Small intestine (tissue), 7 donors: ENCODE results near the gene LGR5. TPM values are rescaled to one million over a fixed set of nuclear protein-coding genes. Genes with fewer than 3 reads are reported as not detected.
"Not testable (repeated sequence)": the region's sequence is repeated elsewhere in the genome, so short reads cannot be mapped to it uniquely, and the experiment has no call there.

ENCODE experiments used
- DNase-seq, 2 donors: peaks; one replicate each; pipeline versions ENCODE4 v3.0.0 to v3.0.0-alpha.2; 2013
- FAIRE-seq: peaks from 2 replicates; lab custom pipeline; 2012; peaks lifted over from hg19 to GRCh38; lab: Jason Lieb, UNC
- H3K27ac ChIP-seq, 3 donors: one replicate each; pipeline ENCODE4 v1.5.1; 2013; ENCODE audit warnings: low read length in 2 of 3, mild to moderate bottlenecking in 2 of 3, control low read depth in 1 of 3, inconsistent platforms in 1 of 3, low read depth in 1 of 3, moderate library complexity in 1 of 3
- H3K27me3 ChIP-seq, 3 donors: one replicate each; pipeline ENCODE4 v1.6.1; 2013; ENCODE audit warnings: low read length in 3 of 3, inconsistent platforms in 1 of 3; ENCODE audit not compliant: control insufficient read depth in 3 of 3, insufficient read depth in 3 of 3
- H3K36me3 ChIP-seq, 3 donors: one replicate each; pipeline ENCODE4 v1.6.1; 2013; ENCODE audit warnings: low read length in 3 of 3, inconsistent platforms in 1 of 3, low read depth in 1 of 3, mild to moderate bottlenecking in 1 of 3, moderate library complexity in 1 of 3; ENCODE audit not compliant: control insufficient read depth in 3 of 3, insufficient read depth in 2 of 3
- H3K4me1 ChIP-seq, 3 donors: one replicate each; pipeline ENCODE4 v1.6.1; 2013; ENCODE audit warnings: low read length in 2 of 3, inconsistent platforms in 1 of 3, low read depth in 1 of 3, mild to moderate bottlenecking in 1 of 3, moderate library complexity in 1 of 3; ENCODE audit not compliant: control insufficient read depth in 3 of 3, insufficient read depth in 2 of 3
- H3K4me3 ChIP-seq, 3 donors: one replicate each; pipeline ENCODE4 v1.5.1; 2013; ENCODE audit warnings: low read length in 3 of 3, control low read depth in 1 of 3, inconsistent platforms in 1 of 3, low read depth in 1 of 3, mild to moderate bottlenecking in 1 of 3, moderate library complexity in 1 of 3
- H3K9me3 ChIP-seq, 2 donors: one replicate each; pipeline ENCODE4 v1.6.1; 2013; ENCODE audit warnings: low read depth in 1 of 2, low read length in 1 of 2; ENCODE audit not compliant: control insufficient read depth in 2 of 2, insufficient read depth in 1 of 2
- WGBS, 3 donors: extraction: QIAGEN DNeasy Blood & Tissue Kit; methylation state at CpG; one replicate each; pipeline ENCODE4 v1.1.7; 2013; 5-methylcytosine and 5-hydroxymethylcytosine counted together
- polyA plus RNA-seq, 4 donors: library from polyadenylated mRNA; stranded (reverse) in 3 of 4; unstranded in 1 of 4; fragments of 200-250 nt in 3 of 4; fragments of 120-200 nt in 1 of 4; gene quantifications; one replicate each; pipeline versions ENCODE4 v1.2.1 to v1.2.3, GENCODE V29; 2013
- donor health status: healthy with polysubstance abuse.
- donor health status: control.
- donor health status: control.
- donor health status: Bipolar disorder and iron deficiency.
- donor health status: healthy.

LGR5 gene
- polyA plus RNA-seq, 4 donors: 0.22 to 90.6 (median 3.3) TPM

DNA sequence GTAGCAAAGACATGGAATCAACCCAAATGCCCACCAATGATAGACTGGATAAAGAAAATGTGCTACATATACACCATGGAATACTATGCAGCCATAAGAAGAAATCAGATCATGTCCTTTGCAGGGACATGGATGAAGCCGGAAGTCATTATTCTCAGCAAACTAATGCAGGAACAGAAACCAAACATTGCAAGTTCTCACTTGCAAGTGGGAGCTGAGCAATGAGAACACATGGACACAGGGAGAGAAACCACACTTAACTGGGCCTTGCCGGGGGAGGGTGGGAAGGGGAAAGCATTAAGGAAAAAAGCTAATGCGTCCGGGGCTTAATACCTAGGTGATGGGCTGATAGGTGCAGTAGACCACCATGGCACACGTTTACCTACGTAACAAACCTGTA, 130.3 kb downstream of the LGR5 start:
- not testable (repeated sequence) for FAIRE-seq, DNase-seq, H3K9me3 ChIP-seq, H3K4me1 ChIP-seq, H3K36me3 ChIP-seq, H3K27ac ChIP-seq, H3K4me3 ChIP-seq, H3K27me3 ChIP-seq
- WGBS, 3 donors: 79 to 95% (median 95%) methylated on average over 6 of the region's 6 CpGs

DNA sequence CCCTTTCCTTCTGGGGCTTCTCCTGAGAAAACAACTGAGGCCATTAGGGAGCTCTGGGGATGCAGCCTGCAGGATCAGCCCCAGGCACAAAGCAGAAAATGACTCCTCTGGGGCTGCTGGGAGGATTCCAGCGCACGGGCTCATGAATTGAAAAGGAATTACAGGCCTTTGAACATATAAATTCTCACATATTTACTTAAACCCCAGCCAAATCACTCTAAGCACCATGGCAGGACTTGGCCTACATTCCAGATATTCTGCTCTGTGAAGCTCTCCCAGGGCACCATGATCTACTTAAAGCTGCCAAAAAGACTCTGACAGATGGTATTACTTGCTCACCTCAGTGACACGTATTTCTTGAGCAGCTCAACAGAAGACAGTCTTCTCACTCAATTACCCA, 136.9 kb downstream of the LGR5 start:
- Histone ChIP-seq H3K9me3 (no peaks in the 10 kb centered on the region), H3K36me3 (peaks cover 0 to 13% (median 0%) of the 10 kb centered on the region in 3 donors), H3K27me3 (no peaks in the 10 kb centered on the region), H3K4me1 (no peaks in the 10 kb centered on the region), H3K4me3 (no peak overlapping the region), H3K27ac (no peak overlapping the region)
- WGBS, 3 donors: 69 to 92% (median 84%) methylated on average over 3 of the region's 3 CpGs
- DNase-seq (no peak), FAIRE-seq (no peak)

DNA sequence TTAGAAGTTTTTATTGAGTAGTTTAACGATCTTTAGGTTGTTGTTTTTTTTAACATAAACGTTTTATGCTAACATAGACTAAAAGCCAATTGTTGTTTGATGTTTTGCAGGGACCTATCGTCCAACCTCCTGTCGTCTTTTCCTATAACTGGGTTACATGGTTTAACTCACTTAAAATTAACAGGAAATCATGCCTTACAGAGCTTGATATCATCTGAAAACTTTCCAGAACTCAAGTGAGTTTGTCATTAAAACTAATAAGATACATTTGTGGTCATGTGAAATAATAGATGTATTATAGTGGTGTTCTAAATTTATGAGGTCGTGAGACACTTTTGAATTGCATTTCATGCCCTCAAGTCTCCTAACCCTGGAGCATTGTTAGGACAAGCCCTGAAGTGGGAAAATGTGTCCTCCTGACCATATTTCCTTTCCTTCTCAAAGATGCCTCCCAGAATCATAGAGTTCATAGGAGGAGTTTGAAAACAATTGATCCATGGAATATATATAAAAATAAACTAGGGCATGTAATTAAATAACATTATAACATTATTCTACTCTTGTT, 139.2 kb downstream of the LGR5 start:
- H3K4me3 ChIP-seq: no peak overlapping the region
- H3K4me1 ChIP-seq: no peaks in the 10 kb centered on the region
- no peak overlapping the region for H3K27ac ChIP-seq
- FAIRE-seq: no peak
- no peaks in the 10 kb centered on the region for H3K27me3 ChIP-seq
- DNase-seq: no peak
- peaks cover 0 to 13% (median 0%) of the 10 kb centered on the region in 3 donors for H3K36me3 ChIP-seq
- H3K9me3 ChIP-seq: no peaks in the 10 kb centered on the region
- WGBS, 3 donors: 54 to 73% (median 65%) methylated on average over 5 of the region's 5 CpGs

DNA sequence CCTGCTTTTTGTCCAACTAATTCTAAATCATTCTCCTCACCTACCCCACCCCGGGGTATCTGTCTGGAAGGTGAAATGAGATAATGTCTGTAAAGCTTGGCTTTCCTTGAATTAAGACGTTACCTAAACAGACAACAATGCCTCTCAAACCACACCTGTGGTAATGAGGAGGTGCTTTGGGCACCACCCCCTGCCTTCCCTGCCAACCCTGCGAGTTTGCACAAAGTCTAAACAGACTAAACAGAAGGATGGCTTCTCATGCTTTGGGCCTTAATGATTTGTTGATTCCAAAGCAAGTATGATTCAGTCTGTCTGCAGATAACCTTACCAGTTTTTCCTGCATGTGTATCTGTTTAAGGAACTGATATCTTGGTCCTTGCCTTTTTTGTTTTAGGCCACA, 141.6 kb downstream of the LGR5 start:
- 18 to 54% (median 25%) methylated on average over 3 of the region's 3 CpGs for WGBS, 3 donors
- Histone ChIP-seq H3K36me3 (peaks cover 0 to 18% (median 0%) of the 10 kb centered on the region in 3 donors), H3K4me1 (no peaks in the 10 kb centered on the region), H3K27me3 (no peaks in the 10 kb centered on the region), H3K9me3 (no peaks in the 10 kb centered on the region), H3K27ac (no peak overlapping the region), H3K4me3 (no peak overlapping the region)
- DNase-seq (peak in 1 of 2 donors; percentile 16), FAIRE-seq (no peak)

DNA sequence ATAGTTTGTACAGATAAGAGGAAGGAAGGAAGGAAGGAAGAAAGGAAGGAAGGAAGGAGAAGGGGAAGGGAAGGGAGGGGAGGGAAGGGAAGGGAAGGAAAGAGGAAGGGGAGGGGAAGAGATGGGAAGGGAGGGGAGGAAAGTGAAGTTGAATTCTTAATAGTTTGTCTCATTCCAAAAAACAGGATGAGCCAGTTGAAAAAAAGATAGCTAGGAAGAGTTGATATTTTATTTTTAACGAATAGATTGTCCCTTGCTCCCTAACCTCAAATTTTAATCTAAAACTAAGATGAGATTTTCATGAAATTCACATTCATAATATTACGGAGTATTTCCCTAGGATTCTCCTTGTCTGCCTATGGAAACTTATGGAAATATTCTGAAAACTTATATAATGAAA, 143.3 kb downstream of the LGR5 start:
- Histone ChIP-seq H3K4me1 (no peaks in the 10 kb centered on the region), H3K36me3 (peaks cover 0 to 17% (median 0%) of the 10 kb centered on the region in 3 donors), H3K4me3 (no peak overlapping the region), H3K9me3 (no peaks in the 10 kb centered on the region), H3K27ac (no peak overlapping the region), H3K27me3 (no peaks in the 10 kb centered on the region)
- no peak for DNase-seq
- no peak for FAIRE-seq
- 87 to 95% (median 88%) methylated on average over 2 of the region's 2 CpGs for WGBS, 3 donors

DNA sequence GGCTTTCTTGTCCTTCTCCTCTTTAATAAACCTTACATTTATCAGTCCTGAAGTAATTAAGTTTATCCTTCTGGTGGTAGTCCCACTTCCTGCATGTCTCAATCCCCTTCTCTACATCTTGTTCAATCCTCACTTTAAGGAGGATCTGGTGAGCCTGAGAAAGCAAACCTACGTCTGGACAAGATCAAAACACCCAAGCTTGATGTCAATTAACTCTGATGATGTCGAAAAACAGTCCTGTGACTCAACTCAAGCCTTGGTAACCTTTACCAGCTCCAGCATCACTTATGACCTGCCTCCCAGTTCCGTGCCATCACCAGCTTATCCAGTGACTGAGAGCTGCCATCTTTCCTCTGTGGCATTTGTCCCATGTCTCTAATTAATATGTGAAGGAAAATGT, 144.8 kb downstream of the LGR5 start:
- no peak overlapping the region for H3K4me3 ChIP-seq
- H3K36me3 ChIP-seq: peaks cover 0 to 14% (median 0%) of the 10 kb centered on the region in 3 donors
- H3K9me3 ChIP-seq: no peaks in the 10 kb centered on the region
- FAIRE-seq: no peak
- no peak overlapping the region for H3K27ac ChIP-seq
- no peaks in the 10 kb centered on the region for H3K4me1 ChIP-seq
- no peaks in the 10 kb centered on the region for H3K27me3 ChIP-seq
- WGBS, 3 donors: 81 to 87% (median 84%) methylated on average over 3 of the region's 3 CpGs
- DNase-seq: no peak

DNA sequence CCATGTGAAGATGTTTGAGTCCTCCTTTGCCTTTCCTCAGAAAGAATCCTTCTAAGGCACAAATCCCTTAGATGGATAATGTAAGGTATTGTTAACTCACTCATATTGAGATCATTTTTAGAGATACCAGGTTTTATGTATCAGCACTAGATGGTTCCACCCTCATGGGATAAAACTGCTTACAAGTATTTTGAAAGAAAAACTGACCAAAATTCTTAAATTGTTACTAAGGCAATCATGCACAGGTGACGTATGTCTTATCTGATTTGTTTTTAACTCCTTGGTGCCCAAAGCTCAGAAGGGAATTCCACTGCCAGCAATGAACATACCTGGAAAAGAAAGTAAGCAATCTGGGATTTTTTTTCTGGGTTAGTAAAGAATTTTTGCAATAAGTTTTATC, 145.6 kb downstream of the LGR5 start:
- Histone ChIP-seq H3K27me3 (peaks cover 0 to 2% (median 0%) of the 10 kb centered on the region in 3 donors), H3K27ac (no peak overlapping the region), H3K4me1 (no peaks in the 10 kb centered on the region), H3K4me3 (no peak overlapping the region), H3K36me3 (peaks cover 0 to 14% (median 0%) of the 10 kb centered on the region in 3 donors), H3K9me3 (no peaks in the 10 kb centered on the region)
- DNase-seq (no peak), FAIRE-seq (no peak)
- 30 to 46% (median 31%) methylated on average over 1 of the region's 1 CpG for WGBS, 3 donors

DNA sequence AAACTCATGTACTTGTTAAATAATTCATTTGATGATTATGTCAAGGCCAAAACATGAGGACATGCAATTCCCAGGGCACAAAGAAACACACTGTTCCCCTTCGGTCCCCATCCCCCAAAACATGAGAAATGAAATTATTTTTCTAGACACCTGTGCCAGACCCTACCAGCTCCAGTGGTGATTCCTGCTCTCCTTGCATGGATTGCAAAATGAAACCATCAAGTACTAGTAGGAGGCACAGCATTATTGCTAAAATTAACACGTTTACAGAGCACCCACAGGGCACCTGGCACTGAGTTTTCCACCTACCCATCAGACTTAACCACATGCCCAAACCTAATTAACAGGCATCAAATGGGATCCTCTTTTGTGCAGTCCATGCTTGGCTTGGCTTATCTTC, 147.4 kb downstream of the LGR5 start:
- 61 to 83% (median 79%) methylated on average over 2 of the region's 2 CpGs for WGBS, 3 donors
- Histone ChIP-seq H3K36me3 (peaks cover 0 to 10% (median 0%) of the 10 kb centered on the region in 3 donors), H3K4me1 (no peaks in the 10 kb centered on the region), H3K9me3 (no peaks in the 10 kb centered on the region), H3K27me3 (peaks cover 0 to 5% (median 0%) of the 10 kb centered on the region in 3 donors), H3K4me3 (no peak overlapping the region), H3K27ac (no peak overlapping the region)
- FAIRE-seq (no peak), DNase-seq (no peak)

DNA sequence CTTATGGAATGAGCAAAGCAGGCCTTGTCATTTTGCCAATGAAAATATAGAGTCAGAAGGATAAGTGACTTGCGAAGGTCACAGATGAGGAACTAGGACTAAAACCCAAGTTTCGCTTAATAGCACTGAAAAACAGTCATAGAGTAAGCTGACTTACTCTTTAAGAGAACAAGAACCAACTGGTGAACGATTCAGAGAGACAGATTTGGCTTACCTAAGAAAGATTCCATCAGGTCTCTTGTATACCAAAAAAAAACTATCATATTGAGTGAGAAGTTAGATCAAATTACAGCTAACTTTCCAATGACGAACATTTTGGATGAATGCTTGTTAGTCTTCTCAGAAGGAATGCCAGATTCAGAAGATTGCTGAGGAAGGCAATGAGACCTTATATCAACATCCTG, 149.9 kb downstream of the LGR5 start:
- Histone ChIP-seq H3K4me1 (no peaks in the 10 kb centered on the region), H3K9me3 (no peaks in the 10 kb centered on the region), H3K4me3 (no peak overlapping the region), H3K27ac (no peak overlapping the region), H3K27me3 (peaks cover 0 to 5% (median 0%) of the 10 kb centered on the region in 3 donors), H3K36me3 (peaks cover 0 to 1% (median 0%) of the 10 kb centered on the region in 3 donors)
- no peak for DNase-seq
- 73 to 78% (median 74%) methylated on average over 4 of the region's 4 CpGs for whole genome bisulfite sequencing, 3 donors
- no peak for FAIRE-seq
